Measurements from ENCODE around the gene FAM221B. TPM values are rescaled to one million over a fixed set of nuclear protein-coding genes. Genes with fewer than 3 reads are reported as not detected.

Gene FAM221B
- polyA plus RNA-seq, 3 donors = 0.03 TPM; not detected in 2

DNA sequence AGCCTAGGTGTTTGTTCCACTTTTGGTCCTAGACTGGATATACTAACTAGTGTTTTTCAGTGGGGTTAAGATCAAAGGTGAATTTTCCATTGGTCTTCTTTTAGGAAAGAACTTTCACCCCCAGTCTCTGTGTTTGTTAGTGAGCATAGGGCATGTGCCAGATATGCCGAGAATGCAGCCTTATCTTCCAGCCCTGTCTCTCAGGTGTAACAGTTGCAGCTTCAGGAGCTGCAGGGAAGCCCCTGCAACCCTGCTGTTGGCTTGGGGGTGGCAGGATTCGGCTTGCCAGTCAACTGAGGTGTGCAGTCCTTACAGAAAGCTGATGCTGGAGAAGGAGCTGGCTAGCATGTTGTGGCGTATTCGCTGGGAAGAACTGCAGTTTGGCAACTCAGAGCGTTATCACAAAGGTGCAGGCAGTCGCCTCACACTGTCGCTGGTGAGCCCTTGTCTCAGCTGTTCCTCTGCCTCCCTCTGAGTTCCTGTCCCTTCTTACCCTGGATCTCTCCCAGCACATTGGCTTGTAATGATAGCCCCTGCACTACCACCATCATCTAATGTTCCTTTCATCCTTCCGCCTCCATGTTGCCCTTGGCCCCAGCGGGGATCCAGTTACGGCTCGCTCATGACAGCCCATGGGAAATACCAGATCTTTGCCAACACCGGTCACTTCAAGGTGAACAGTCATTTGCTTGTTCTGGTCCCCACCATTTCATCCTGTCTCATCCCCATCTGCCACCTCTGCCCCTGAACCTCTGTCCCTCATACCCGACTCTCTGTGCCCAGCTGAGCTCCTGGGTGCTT is 27.0 kb downstream of the FAM221B start:
- no peak overlapping the region for H3K27ac ChIP-seq (ENCODE audit: low read depth, low read length)
- WGBS, 3 donors = 86 to 91% (median 90%) methylated on average over 13 of the region's 13 CpGs

DNA sequence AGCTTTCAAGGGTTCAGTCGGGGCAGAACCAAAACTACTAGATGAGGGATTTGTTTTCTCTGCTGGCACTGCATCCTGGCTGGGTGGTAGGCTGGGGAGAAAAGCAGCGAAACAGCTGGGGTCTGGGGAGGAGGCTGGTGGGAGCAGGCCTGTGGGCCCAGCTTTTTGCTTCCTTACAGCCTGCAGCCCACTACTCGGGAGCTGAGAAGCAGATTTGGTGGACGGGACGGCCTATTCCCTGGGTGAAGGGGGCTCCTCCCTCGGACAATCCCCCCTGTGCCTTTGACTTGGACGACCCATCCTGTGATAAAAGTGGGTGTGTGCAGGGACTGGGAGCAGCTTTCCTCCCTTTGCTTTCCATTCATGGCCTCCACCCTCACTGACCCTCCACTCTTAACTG is 28.0 kb downstream of the FAM221B start:
- no peak overlapping the region for H3K27ac ChIP-seq (ENCODE audit: low read depth, low read length)
- WGBS, 3 donors = 74 to 81% (median 79%) methylated on average over 5 to 7 of the region's 7 CpGs

DNA sequence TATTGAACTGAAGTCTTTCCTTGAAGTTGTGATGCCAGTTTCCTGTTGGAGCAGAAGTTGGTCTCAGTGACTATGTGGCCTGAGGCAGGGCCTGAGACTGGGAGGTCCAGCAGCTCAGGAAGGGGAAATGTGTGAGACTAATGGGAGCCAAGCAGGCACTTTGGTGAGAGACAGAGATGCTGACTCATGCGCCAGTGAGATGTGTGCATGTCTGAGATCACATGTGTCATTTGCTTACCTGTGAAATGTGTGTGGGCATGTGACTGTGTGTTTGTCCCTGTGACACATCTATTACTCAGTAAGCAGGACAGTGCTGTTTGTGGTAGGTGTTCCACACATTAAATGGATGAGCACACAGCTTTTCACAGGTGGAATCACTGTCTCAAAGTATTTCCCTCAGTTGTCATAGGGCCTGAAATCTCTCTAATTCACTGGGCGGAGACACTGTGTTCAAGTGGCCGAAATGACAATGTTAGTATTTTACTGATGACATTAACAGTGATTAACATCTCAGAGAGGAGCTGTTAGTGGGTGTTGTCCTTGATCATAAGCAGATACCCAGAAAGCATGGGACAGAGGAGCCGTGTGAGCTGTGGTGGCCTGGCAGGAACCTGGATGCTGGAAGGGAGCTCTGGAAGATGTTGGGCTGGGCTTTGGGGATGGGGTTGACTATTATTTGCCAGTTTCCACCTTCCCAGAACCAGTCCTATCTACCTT is 29.7 kb downstream of the FAM221B start:
- 88 to 90% (median 88%) methylated on average over 4 of the region's 4 CpGs for WGBS, 3 donors
- H3K27ac ChIP-seq (ENCODE audit: low read depth, low read length) = no peak overlapping the region

DNA sequence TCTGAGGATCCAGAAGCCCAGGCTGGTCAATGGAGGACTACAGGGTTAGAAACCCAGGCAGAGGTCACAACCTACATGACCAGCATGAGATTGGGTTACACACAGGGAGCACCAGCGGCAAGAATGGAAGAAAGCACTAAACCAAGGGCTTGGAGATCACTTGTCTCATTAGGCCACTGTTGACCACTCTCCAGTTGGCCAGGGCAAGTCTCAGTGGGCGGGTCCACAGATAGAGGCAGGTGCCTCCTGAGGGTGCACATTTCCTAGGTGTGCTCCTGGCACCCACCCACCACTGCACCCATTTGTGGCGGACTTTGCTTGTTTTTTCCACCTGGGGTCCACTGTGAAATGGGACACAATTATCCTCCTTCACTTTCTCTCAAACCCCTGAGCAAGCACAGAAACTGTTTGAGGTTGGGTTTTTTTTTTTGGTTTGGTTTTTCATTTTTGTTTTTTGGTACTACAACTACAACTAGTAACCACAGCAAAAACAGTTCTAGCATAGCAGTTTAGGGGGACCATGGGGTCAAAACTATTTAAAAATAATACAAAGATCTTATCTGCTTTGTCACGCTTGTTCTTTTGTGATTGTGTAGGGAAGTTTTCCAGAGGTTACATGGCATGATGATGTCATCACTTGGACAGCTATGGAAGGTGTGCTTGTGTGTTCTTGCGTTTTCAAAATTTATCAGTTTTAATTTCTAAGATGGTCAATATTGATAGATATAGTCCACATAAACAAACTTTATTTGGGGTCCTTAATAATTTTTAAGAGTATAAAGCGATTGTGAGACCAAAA is 31.0 kb downstream of the FAM221B start:
- 82 to 89% (median 89%) methylated on average over 6 of the region's 6 CpGs for WGBS, 3 donors
- no peak overlapping the region for H3K27ac ChIP-seq (ENCODE audit: low read depth, low read length)

DNA sequence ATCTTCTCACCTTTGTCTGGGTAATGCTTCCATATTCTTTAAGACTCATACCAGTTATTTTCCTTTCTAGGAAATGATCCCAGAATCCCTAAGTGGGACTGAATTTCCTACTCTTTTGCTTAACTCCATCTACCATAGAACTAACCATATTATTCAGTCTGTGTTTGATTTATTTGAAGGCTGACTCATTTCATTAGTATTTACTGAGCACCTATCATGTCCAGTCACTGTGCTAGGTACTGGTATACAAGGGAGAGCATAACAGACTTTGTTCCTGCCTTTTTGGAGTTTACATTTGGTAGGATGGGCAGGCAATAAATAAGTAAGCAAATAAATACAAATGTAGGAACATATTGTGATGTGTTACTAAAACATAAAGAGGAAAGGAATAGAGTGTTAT is 32.8 kb downstream of the FAM221B start:
- H3K27ac ChIP-seq (ENCODE audit: low read depth, low read length) = no peak overlapping the region

DNA sequence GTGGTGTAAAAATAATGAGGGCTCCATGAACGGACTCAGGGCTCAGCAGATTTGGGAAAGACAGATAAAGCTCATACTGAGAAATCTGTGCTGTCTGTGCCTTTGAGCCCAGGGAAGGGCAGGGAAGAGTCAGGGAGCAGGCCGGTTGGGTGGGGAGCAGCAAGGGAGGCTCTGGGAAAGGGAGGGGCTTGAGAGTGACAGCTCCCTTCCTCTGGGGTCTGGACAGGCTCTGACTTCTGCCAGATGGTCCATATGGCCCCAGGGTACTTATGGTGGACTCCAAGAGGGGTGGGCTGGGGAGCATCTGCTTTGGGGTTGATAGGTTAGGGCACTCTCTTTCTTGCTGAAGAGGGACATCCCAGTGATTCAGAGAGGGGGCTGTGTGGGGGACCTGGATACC is 35.1 kb downstream of the FAM221B start:
- H3K27ac ChIP-seq (ENCODE audit: low read depth, low read length) = no peak overlapping the region
- WGBS, 3 donors = 50 to 77% (median 74%) methylated on average over 2 of the region's 2 CpGs

DNA sequence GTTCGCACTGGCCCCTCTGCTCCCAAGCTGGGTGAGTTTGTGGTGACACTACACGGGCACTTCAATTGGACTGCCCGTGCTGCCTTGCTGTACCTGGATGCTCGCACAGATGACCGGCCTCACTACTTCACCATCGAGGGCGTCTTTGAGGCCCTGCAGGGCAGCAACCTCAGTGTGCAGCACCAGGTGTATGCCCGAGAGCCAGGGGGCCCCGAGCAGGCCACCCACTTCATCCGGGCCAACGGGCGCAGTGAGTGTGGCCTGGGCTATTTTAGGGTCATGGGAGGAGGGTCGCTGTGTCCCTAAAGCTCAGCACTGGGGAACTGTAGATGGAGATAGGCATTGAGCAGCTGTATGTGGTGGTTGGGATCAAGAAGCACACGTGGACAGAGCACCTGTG is 35.7 kb downstream of the FAM221B start:
- 88 to 93% (median 93%) methylated on average over 14 of the region's 14 CpGs for WGBS, 3 donors
- no peak overlapping the region for H3K27ac ChIP-seq (ENCODE audit: low read depth, low read length)

DNA sequence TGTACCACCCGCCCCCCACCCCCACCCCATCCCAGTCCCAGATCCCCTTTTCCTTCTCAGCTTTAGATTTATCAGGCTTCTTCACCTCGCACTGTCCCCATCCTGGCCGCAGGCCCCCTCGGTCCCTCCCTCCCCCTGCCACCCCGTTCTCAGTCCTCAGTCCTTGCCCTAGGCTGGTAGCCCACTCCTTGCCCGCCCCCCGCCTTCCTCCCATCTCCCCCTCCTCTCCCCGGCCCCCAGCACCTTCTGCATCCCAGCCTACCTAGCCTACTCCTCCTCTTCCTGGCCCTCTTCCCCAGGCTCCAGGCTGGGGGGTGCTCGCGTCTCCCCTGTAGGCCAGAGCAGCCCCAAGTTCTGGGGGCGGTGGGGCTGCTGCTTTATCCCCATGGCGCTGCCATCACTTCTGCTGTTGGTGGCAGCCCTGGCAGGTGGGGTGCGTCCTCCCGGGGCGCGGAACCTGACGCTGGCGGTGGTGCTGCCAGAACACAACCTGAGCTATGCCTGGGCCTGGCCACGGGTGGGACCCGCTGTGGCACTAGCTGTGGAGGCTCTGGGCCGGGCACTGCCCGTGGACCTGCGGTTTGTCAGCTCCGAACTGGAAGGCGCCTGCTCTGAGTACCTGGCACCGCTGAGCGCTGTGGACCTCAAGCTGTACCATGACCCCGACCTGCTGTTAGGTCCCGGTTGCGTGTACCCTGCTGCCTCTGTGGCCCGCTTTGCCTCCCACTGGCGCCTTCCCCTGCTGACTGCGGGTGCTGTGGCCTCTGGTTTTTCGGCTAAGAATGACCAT is 36.3 kb downstream of the FAM221B start:
- H3K27ac ChIP-seq (ENCODE audit: low read depth, low read length) = no peak overlapping the region
- 80 to 88% (median 82%) methylated on average over 32 to 34 of the region's 34 CpGs for WGBS, 3 donors

DNA sequence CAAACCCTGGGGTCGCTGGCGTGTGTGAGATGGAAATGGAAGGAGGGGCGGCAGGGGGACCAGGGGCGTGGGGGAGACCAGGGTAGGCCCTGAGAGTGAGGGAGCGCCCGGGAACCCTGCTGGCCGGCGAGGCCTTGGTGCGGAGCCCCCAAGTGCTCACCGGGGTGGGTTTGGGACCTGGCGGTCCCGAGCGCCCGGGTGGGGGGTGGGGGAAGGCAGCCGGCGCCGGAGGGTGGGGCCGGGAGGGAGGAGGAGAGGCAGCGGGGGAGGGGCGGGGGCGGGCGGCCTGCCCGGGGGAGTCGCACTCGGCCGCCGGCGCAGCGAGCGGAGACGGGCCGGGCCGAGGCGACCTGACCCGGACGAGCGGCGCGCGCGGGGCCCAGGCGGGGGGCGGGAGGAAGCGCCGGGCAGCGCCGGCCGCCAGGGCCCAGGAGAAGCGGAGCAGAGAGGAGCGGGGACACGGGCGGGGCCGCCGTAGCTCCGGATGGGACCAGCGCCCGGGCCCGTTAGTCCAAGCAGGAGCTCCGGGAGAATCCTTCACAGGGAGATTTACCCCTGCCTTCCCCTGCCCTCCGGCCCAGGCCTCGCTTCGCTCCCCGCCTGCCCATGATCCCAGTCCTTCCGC is 37.1 kb downstream of the FAM221B start, which contains the start of gene NPR2:
Gene NPR2 (plus strand): TSS at position 295 of the 625 bp plus-strand sequence. CDS start 818 bp downstream, outside the sequence.
- WGBS, 3 donors = 7 to 26% (median 17%) methylated on average over 17 to 63 of the region's 64 CpGs
- no peak within 1 kb of the TSS for H3K27ac ChIP-seq (ENCODE audit: low read depth, low read length)

DNA sequence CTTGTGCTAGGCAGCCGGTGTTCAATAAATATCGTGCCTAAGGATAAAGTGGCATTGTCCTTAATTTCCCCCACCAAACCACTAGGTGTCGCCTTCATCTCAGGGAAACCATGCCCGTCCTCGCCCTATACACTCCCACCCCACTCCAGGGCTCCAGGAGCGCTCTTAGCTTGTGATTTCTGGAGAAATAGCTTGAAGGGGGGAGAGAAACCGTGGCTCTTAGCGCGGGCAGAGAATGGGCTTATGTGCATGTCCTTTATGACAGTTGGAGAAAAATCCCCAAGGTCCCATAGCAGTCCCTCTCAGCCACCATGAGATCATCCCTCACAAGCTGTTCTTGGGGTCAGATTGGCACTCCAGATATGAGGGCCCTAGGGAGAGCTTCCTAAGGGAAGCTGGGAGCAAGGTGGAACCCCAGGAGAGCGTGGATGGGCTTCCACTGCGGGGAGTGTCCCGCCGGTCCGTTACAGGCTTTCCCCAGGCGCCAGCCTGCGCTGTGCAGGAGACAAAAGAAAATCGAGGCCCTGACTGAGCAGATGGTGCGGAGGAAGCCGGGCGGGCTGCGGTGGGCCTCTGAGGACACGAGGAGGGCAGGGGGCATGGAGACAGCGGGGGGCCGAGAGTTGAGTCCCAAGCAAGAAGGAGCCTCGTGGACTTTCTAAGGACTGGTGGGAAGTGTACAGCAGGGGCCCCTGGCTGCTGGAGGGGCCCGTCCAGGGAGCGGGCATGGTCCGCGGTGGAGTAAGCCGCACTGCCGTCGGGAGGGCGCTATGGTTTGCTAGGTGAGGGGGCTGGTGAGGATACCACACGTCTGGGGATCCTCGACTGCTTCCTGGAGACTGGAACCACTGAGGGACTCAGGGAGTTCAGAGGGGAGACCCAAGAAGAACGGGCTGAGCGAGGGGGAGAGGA is 37.9 kb downstream of the FAM221B start:
- WGBS, 3 donors = 38 to 49% (median 38%) methylated on average over 37 of the region's 37 CpGs
- H3K27ac ChIP-seq (ENCODE audit: low read depth, low read length) = no peak overlapping the region

DNA sequence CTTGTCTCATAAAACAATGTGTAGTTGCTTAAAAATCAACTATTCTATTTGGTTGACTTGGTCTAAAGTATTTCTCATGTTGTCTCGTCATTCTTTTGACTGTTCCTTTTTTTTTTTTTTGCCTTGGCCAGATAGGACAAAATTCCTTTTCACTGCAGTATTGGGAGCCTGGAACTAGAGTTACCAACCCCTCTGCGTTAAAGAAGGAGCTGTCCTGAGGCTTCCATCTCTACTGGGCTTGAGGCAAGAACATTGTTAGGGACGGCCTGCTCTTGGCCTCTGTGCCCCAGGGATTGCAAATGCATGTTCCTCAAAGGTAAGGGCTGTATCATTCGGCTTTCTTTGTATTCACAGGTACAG is 38.5 kb downstream of the FAM221B start:
- 31 to 38% (median 37%) methylated on average over 4 of the region's 4 CpGs for WGBS, 3 donors
- H3K27ac ChIP-seq (ENCODE audit: low read depth, low read length) = no peak overlapping the region

DNA sequence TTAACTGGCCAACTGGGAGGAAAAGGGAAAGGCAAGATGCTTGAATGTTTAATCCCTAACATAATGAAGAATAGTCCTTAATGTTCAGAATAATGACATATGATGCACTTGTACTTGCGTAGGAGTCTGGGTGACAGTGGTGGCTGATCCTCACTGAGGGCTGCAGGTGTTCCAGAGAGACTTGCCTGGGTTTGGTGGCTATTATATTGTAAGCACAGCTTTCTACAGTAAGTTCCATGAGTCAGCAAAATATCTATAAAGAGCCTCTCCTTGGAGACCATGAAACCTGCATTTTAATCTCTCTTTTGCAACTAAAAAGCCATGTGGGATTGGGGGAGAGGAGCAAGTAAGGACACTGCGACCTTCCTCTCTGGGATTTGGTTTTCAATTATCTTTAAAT is 39.0 kb downstream of the FAM221B start:
- 92 to 100% (median 95%) methylated on average over 2 of the region's 2 CpGs for WGBS, 3 donors
- no peak overlapping the region for H3K27ac ChIP-seq (ENCODE audit: low read depth, low read length)

DNA sequence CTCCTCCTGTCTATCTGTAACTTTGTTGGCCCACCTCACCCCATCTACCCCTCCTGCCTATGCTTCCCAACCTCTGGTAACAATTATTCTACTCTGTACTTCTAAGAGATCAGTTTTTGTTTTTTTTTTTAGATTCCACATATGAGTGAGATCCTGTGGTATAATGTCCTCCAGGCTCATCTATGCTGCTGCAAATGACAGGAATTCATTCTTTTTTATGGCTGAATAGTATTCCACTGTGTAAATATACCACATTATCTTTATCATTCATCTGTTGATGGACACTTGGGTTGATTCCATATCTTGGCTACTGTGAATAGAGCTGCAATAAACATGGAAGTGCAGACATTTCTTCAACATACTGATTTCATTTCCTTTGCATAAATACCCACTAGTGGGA is 45.1 kb downstream of the FAM221B start:
- H3K27ac ChIP-seq (ENCODE audit: low read depth, low read length) = no peak overlapping the region

DNA sequence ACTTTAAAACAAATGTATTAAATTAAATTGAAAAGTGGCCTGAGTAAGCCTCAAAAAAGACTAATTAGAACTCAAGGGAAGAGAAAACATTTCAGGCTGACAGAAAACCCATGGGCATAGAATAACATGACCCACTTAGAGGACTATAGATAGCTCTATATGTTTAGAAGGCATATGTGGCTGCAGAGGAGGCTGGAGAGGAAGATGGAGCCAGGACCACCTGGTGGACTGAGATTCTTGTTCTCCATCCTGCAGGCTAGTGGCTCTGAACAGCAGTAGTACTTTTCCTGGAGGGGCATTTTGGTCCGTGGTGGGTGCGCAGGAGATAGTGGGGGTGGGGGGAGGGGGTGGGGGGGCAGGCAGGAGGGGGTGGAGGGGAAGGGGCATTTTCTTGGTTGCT is 47.5 kb downstream of the FAM221B start:
- 57 to 85% (median 80%) methylated on average over 2 of the region's 2 CpGs for WGBS, 3 donors
- H3K27ac ChIP-seq (ENCODE audit: low read depth, low read length) = no peak overlapping the region

DNA sequence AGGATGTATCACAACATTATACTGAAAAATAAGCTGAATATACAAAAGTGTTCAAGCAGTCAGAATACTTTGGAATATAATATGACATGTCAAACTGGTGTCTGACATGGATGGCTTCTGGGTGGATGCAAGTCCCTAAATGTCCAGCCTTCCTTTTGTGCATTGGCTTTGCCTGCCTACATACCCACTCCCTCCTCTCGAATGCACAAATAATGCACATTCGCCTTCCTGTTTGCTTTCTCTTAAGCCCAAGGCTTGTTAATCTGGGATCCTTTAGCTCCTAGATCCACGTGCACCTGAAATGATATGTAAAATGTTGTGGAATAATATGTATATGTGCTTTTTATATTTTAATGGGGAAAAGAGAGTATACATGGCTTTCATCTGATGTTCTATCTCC is 50.0 kb downstream of the FAM221B start:
- WGBS, 3 donors = 89 to 95% (median 90%) methylated on average over 3 of the region's 3 CpGs
- H3K27ac ChIP-seq (ENCODE audit: low read depth, low read length) = no peak overlapping the region

DNA sequence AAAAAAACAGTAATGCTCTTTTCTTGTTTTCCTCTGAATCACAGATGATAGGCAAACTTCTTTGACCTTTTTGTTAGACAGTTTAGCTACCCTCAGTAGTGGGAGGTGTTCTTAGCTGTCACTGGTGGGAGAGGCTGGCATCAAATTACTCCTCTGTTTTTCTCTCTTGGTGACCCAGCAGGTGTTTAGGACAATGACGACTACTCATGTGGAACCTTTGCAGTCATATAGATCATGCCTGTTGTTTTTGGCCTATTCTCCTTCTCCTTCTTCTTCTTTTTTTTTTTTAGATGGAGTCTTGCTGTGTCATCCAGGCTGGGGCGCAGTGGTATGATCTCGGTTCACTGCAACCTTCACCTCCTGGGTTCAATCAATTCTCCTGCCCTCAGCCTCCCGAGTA is 52.5 kb downstream of the FAM221B start:
- no peak overlapping the region for H3K27ac ChIP-seq (ENCODE audit: low read depth, low read length)
- 74 to 83% (median 76%) methylated on average over 4 of the region's 4 CpGs for WGBS, 3 donors
